ENCODE measurements around the gene DDIT3. TPM values are rescaled to one million over a fixed set of nuclear protein-coding genes. Genes with fewer than 3 reads are reported as not detected.

Gene DDIT3
- total and polyA plus RNA-seq, 2 donors (not counting 1 experiment from before 2014, with no cell fraction given) = 57.8 to 265 TPM

DNA sequence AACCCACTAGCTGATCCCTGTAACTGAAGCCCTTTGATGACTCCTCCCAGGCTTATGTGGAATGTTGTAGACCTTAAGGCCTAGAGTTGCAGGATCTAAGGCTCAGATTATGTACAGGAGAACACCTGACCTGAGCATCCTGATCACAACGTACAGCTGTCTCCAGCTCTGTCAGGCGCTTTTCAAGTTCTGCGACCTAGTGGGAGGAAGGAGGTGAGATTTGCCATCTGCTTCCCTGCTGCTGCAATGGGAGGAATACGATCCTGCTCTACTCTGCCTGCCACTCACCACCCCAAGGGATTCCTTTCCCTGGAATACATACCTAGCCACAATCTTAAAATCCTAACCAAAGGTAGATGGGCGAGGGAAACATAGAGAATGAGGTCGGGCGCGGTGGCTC lies 12.8 kb upstream of the DDIT3 start:
- Histone ChIP-seq H4K20me1 (ENCODE audit: control insufficient read depth, extremely low read depth, insufficient read depth, low read length) (no peaks in the 10 kb centered on the region), H3K79me2 (ENCODE audit: control insufficient read depth, insufficient read depth, low read length) (no peaks in the 10 kb centered on the region), H3K36me3 (ENCODE audit: control insufficient read depth, insufficient read depth, low read length) (peaks cover 23% of the 10 kb centered on the region), H3K9me3 (ENCODE audit: control insufficient read depth, insufficient read depth, low read depth, low read length) (no peaks in the 10 kb centered on the region), H3K4me1 (ENCODE audit: control insufficient read depth, extremely low read depth, insufficient read depth, low read length) (no peaks in the 10 kb centered on the region), H3K4me3 (replicated peaks in 1 of 4; ENCODE audit: control extremely low read depth in 1 of 4, insufficient read depth in 1 of 4, low read depth in 3 of 4, low read length in 4 of 4) (no peak overlapping the region), H3K27ac (ENCODE audit: insufficient read depth, low read length) (no peak overlapping the region), H3K4me2 (ENCODE audit: extremely low read depth, insufficient read depth, low read length) (no peak overlapping the region), H3K9ac (ENCODE audit: insufficient read depth, low read length) (no peak overlapping the region), H3K27me3 (ENCODE audit: control insufficient read depth, insufficient read depth, low read length) (no peaks in the 10 kb centered on the region), H2AFZ (ENCODE audit: low read length) (no peak overlapping the region)
- DNase-seq (ENCODE audit: low read depth in 2 of 2) = no peak
- TF ChIP-seq, protein P1, sequence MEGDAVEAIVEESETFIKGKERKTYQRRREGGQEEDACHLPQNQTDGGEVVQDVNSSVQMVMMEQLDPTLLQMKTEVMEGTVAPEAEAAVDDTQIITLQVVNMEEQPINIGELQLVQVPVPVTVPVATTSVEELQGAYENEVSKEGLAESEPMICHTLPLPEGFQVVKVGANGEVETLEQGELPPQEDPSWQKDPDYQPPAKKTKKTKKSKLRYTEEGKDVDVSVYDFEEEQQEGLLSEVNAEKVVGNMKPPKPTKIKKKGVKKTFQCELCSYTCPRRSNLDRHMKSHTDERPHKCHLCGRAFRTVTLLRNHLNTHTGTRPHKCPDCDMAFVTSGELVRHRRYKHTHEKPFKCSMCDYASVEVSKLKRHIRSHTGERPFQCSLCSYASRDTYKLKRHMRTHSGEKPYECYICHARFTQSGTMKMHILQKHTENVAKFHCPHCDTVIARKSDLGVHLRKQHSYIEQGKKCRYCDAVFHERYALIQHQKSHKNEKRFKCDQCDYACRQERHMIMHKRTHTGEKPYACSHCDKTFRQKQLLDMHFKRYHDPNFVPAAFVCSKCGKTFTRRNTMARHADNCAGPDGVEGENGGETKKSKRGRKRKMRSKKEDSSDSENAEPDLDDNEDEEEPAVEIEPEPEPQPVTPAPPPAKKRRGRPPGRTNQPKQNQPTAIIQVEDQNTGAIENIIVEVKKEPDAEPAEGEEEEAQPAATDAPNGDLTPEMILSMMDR (conservative IDR thresholded peaks at IDR 0.05 in 1 of 2, IDR thresholded peaks at IDR 0.05 in 1 of 2; ENCODE audit: low read depth in 1 of 2, low read length in 2 of 2) = no peak
- TF ChIP-seq EZH2 (IDR thresholded peaks at IDR 0.05; ENCODE audit: low read length, missing control alignments) = no peak

DNA sequence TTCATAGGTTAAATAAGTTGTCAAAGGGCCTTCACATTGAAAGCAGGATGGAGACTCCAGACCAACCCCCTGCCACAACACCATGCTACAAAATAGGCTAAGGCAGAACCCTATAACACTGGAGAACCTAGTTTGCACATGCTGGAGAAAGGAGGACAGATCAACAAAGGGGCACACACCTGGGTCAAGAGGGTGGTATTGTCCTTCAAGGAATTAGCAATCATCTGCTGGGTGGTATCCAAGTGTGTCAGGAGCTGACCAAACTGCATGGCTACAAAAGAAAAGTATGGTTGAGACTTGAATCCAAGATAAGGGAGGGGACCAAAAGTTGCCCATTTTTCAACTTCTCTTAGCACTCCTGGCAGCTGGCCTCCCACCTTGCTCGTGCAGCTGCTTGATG lies 11.5 kb upstream of the DDIT3 start:
- Histone ChIP-seq H3K36me3 (ENCODE audit: control insufficient read depth, insufficient read depth, low read length) (peaks cover 26% of the 10 kb centered on the region), H3K4me1 (ENCODE audit: control insufficient read depth, extremely low read depth, insufficient read depth, low read length) (no peaks in the 10 kb centered on the region), H2AFZ (ENCODE audit: low read length) (no peak overlapping the region), H4K20me1 (ENCODE audit: control insufficient read depth, extremely low read depth, insufficient read depth, low read length) (no peaks in the 10 kb centered on the region), H3K4me3 (replicated peaks in 1 of 4; ENCODE audit: control extremely low read depth in 1 of 4, insufficient read depth in 1 of 4, low read depth in 3 of 4, low read length in 4 of 4) (no peak overlapping the region), H3K9me3 (ENCODE audit: control insufficient read depth, insufficient read depth, low read depth, low read length) (no peaks in the 10 kb centered on the region), H3K4me2 (ENCODE audit: extremely low read depth, insufficient read depth, low read length) (no peak overlapping the region), H3K79me2 (ENCODE audit: control insufficient read depth, insufficient read depth, low read length) (no peaks in the 10 kb centered on the region), H3K27me3 (ENCODE audit: control insufficient read depth, insufficient read depth, low read length) (no peaks in the 10 kb centered on the region), H3K27ac (ENCODE audit: insufficient read depth, low read length) (no peak overlapping the region), H3K9ac (ENCODE audit: insufficient read depth, low read length) (no peak overlapping the region)
- TF ChIP-seq, protein P1 (conservative IDR thresholded peaks at IDR 0.05 in 1 of 2, IDR thresholded peaks at IDR 0.05 in 1 of 2; ENCODE audit: low read depth in 1 of 2, low read length in 2 of 2) = no peak
- TF ChIP-seq EZH2 (IDR thresholded peaks at IDR 0.05; ENCODE audit: low read length, missing control alignments) = no peak
- DNase-seq (ENCODE audit: low read depth in 2 of 2) = no peak

DNA sequence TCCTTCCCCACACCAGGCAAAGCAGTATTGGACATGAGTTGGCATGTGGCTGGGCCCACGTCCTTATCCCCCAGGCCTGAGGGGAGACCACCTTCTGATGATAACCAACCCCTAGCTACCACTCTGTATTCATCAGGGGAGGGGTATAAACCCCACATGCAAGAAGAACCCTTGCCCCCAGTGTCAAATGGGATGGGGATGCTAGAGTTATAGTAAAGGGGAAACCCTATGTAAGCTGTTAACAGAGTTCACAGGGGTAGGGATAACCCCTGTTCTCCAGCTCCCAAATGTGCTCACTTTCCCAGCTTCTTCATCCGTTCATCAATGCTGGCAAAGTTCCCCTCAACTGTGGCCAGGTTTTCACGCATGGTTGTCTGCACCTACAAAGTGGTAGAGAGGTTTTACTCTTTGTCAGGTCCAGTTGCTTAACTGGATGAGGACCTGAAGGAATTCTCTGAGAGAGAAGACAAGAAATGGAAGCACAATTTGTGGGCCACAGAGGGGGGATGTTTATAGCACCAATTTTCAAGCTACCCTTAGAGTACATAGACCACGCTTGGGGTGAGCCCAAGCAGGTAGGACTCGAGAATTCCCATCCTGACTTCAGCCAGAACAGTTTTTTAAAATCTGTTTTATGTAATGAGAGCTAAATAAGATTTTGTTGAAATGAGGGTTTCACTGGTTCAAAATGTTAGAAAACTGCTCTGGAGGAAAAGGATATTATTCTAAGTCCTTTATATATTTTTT lies 10.3 kb upstream of the DDIT3 start:
- Histone ChIP-seq H3K79me2 (ENCODE audit: control insufficient read depth, insufficient read depth, low read length) (no peaks in the 10 kb centered on the region), H3K9me3 (ENCODE audit: control insufficient read depth, insufficient read depth, low read depth, low read length) (no peaks in the 10 kb centered on the region), H3K36me3 (ENCODE audit: control insufficient read depth, insufficient read depth, low read length) (peaks cover 26% of the 10 kb centered on the region), H3K4me1 (ENCODE audit: control insufficient read depth, extremely low read depth, insufficient read depth, low read length) (no peaks in the 10 kb centered on the region), H3K4me3 (replicated peaks in 1 of 4; ENCODE audit: control extremely low read depth in 1 of 4, insufficient read depth in 1 of 4, low read depth in 3 of 4, low read length in 4 of 4) (no peak overlapping the region), H3K4me2 (ENCODE audit: extremely low read depth, insufficient read depth, low read length) (no peak overlapping the region), H2AFZ (ENCODE audit: low read length) (no peak overlapping the region), H3K27me3 (ENCODE audit: control insufficient read depth, insufficient read depth, low read length) (no peaks in the 10 kb centered on the region), H3K9ac (ENCODE audit: insufficient read depth, low read length) (no peak overlapping the region), H3K27ac (ENCODE audit: insufficient read depth, low read length) (no peak overlapping the region), H4K20me1 (ENCODE audit: control insufficient read depth, extremely low read depth, insufficient read depth, low read length) (no peaks in the 10 kb centered on the region)
- TF ChIP-seq, protein P1 (conservative IDR thresholded peaks at IDR 0.05 in 1 of 2, IDR thresholded peaks at IDR 0.05 in 1 of 2; ENCODE audit: low read depth in 1 of 2, low read length in 2 of 2) = no peak
- no peak for TF ChIP-seq EZH2 (IDR thresholded peaks at IDR 0.05; ENCODE audit: low read length, missing control alignments)
- no peak for DNase-seq (ENCODE audit: low read depth in 2 of 2)
